Gastrocnemius medialis (tissue), 4 donors: ENCODE measurements around the gene CCDC107. TPM values are rescaled to one million over a fixed set of nuclear protein-coding genes. Genes with fewer than 3 reads are reported as not detected.

Source experiments
- ATAC-seq, 2 donors: fragments of 150-250 bp; one replicate each; pipeline ENCODE4 v1.9.1; 2016
- DNase-seq, 2 donors: peaks; one replicate each; pipeline ENCODE4 v3.0.0-alpha.2; 2019
- H3K27ac ChIP-seq, 4 donors: fragments of 200-600 bp; sonication (generic); 1 replicate in 1 of 4; 2 replicates in 3 of 4; pipeline ENCODE4 v1.5.1; 2016 to 2018; ENCODE audit warnings: mild to moderate bottlenecking in 2 of 4, moderate library complexity in 1 of 4
- H3K27me3 ChIP-seq, 3 donors: fragments of 200-600 bp; sonication (generic) in 2 of 3; 1 replicate in 1 of 3; 2 replicates in 2 of 3; pipeline versions ENCODE4 v1.5.1 to v1.6.0; 2016 to 2019; ENCODE audit warnings: mild to moderate bottlenecking in 1 of 3, moderate library complexity in 1 of 3
- H3K36me3 ChIP-seq, 2 donors: fragments of 200-600 bp; sonication (generic) in 1 of 2; one replicate each; pipeline ENCODE4 v1.5.1; 2017 to 2018
- H3K4me1 ChIP-seq, 2 donors: fragments of 200-600 bp; sonication (generic) in 1 of 2; one replicate each; pipeline ENCODE4 v1.5.1; 2016 to 2017; ENCODE audit warnings: mild to moderate bottlenecking in 2 of 2
- H3K4me3 ChIP-seq, 4 donors: fragments of 200-600 bp; sonication (generic) in 3 of 4; 1 replicate in 1 of 4; 2 replicates in 3 of 4; pipeline ENCODE4 v1.5.1; 2016 to 2019; ENCODE audit warnings: mild to moderate bottlenecking in 2 of 4
- H3K9me3 ChIP-seq, 3 donors: fragments of 200-600 bp; sonication (generic) in 2 of 3; 1 replicate in 1 of 3; 2 replicates in 2 of 3; pipeline ENCODE4 v1.5.1; 2016 to 2019
- CTCF ChIP-seq, 5 experiments: fragments of 450-650 bp in 3 of 5; fragments of 200-600 bp in 2 of 5; sonication (generic) in 2 of 5; IDR thresholded peaks in 4 of 5; conservative IDR thresholded peaks in 1 of 5; 1 replicate in 4 of 5; 2 replicates in 1 of 5; pipeline ENCODE4 v1.5.1; 2016 to 2019; ENCODE audit warnings: antibody characterized with exemption in 5 of 5, mild to moderate bottlenecking in 3 of 5, moderate library complexity in 3 of 5
- POLR2A ChIP-seq, 2 donors: fragments of 450-650 bp; IDR thresholded peaks; one replicate each; pipeline ENCODE4 v1.6.1; 2017; ENCODE audit warnings: antibody characterized with exemption in 2 of 2, mild to moderate bottlenecking in 2 of 2, moderate library complexity in 2 of 2
- in situ Hi-C, 4 donors: fragments of 200-750 bp; cut with MboI; loops; one replicate each; pipeline versions ENCODE4 v1.15.0 to v1.8.0; 2017; ENCODE audit warnings: low sequenced_read_pairs in 4 of 4
- intact Hi-C: fragments of 100-400 bp; cut with DNase I; formaldehyde crosslinking; loops from one replicate; pipeline ENCODE4 v1.15.1; 2023; ENCODE audit warnings: low total_unique reads
- total RNA-seq, 4 donors: library from RNA; depleted of rRNA; stranded (reverse); fragments of >200 nt; gene quantifications; one replicate each; pipeline versions ENCODE4 v1.1.0 to v1.2.3, GENCODE V29; 2016

Gene CCDC107
- total RNA-seq, 4 donors from 2014 or later, result 21.9 to 45.3 (median 31.5) TPM

DNA sequence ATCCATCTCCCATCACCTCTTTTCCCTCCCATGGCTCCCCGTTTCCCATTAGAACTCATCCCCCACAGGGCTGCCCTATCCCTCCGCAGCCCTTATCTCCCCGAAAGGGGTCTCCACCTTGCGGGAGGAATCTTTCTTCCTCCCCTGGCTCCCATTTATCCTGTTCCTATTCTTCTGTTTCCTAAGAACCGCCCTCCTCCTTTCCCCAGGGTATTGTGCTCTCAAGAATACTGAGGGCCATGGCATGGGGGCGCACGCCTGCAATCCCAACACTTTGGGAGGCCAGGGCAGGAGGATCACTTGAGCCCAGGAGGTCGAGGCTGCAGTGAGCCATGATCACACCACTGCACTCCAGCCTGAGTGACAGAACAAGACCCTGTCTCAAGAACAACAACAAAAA, 40.5 kb upstream of the CCDC107 start:
- TF ChIP-seq CTCF (IDR thresholded peaks at IDR 0.05 in 4 of 5, conservative IDR thresholded peaks at IDR 0.05 in 1 of 5) (no peak), POLR2A (IDR thresholded peaks at IDR 0.05) (no peak)
- peaks cover 6 to 17% (median 10%) of the 10 kb centered on the region in 3 donors for H3K27me3 ChIP-seq
- in situ Hi-C loops (no loop called here), intact Hi-C loops (no loop called here)
- H3K9me3 ChIP-seq, result no peaks in the 10 kb centered on the region
- ATAC-seq (no peak), DNase-seq (no peak)
- peak overlapping the region in 3 of 4 donors; percentile 46 for H3K4me3 ChIP-seq
- no peaks in the 10 kb centered on the region for H3K36me3 ChIP-seq
- no peak overlapping the region for H3K27ac ChIP-seq
- H3K4me1 ChIP-seq, result peaks cover 0 to 4% of the 10 kb centered on the region in 2 donors

DNA sequence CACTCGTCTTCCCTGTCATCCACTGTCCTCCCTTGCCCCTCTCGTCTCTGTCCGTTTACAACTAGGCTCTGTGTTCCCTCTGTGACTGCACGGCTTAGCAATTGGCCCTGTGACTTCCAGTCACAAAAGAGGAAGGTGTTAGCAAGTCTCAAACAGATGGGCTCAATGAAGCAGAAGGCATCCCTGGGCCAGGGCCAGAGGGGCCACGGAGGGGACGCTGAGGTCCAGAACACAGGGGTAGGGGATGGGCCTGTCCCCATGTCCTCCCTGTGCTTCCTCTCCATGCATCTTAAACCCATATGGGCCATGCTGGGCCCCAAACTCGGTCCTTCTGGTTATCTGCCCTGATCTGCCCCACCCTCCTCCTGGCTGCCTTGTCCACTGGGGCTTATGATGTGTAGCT, 39.8 kb upstream of the CCDC107 start, which contains the start of gene CD72:
TSS of gene CD72 (minus strand) at position 89 of the 403 bp plus-strand sequence. CDS start 110 bp downstream, outside the sequence.
- H3K4me1 ChIP-seq, result peaks cover 0 to 4% of the 10 kb centered on the region in 2 donors
- no peak within 1 kb of the TSS for H3K27ac ChIP-seq
- ATAC-seq, result no peak
- in situ Hi-C loops (no loop called here), intact Hi-C loops (no loop called here)
- no peaks in the 10 kb centered on the region for H3K36me3 ChIP-seq
- peak within 1 kb of the TSS; percentile 34 to 46 (median 46) for H3K4me3 ChIP-seq
- no peak for DNase-seq
- TF ChIP-seq CTCF (IDR thresholded peaks at IDR 0.05 in 4 of 5, conservative IDR thresholded peaks at IDR 0.05 in 1 of 5) (no peak), POLR2A (IDR thresholded peaks at IDR 0.05) (no peak)
- H3K9me3 ChIP-seq, result no peaks in the 10 kb centered on the region
- peaks cover 6 to 17% (median 10%) of the 10 kb centered on the region in 3 donors for H3K27me3 ChIP-seq

DNA sequence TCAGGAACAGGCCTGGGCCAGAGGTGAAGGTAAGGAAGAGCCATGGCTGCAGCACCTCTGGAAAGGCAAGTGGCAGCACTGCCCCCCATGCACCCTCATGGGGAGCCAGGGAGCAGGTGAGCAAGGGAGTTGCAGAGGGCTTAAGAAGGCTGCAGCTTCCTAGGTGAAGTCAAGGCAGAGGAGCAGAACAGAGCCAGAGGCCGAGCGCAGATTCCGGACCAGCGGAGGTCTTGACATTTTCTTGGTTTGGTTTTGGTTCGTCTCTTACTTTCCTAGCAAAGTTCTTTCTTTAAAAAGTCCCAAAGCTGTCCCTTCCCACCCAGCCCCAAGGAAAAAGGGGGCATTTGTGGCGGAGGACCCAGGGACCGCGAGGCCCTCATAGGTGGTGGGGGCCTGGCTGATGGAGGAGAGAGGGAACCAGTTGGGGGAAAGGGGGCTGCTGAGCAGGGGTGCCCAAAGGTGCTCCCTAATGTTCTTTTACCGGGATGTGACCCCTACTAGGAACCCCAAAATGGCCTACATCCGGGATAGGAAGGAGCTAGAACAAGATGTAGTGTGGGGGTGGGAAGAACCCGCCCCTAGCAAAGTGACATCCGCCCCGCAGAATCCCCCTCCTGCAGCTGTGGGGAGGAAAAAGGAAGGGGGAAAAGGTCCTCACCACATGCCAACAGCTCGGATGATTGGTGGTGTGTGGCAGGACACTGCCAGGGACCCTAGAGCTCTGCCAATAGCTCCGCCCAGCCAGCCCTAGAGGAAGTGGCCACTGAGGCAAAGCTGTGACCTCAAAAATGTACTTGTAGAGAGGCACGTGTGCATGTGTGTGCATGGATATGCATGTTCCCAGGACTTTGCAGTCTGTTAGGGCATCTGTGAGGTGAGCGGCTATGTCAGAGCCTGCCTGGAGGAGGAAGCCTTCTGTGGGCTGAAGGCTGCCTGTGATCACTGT, 39.0 kb upstream of the CCDC107 start:
- ATAC-seq (no peak), DNase-seq (peak in 1 of 2 donors; percentile 31)
- peaks cover 6 to 17% (median 10%) of the 10 kb centered on the region in 3 donors for H3K27me3 ChIP-seq
- H3K4me3 ChIP-seq, result no peak overlapping the region
- H3K36me3 ChIP-seq, result no peaks in the 10 kb centered on the region
- in situ Hi-C loops (no loop called here), intact Hi-C loops (no loop called here)
- H3K27ac ChIP-seq, result no peak overlapping the region
- H3K4me1 ChIP-seq, result peaks cover 0 to 4% of the 10 kb centered on the region in 2 donors
- no peaks in the 10 kb centered on the region for H3K9me3 ChIP-seq
- TF ChIP-seq CTCF (IDR thresholded peaks at IDR 0.05 in 4 of 5, conservative IDR thresholded peaks at IDR 0.05 in 1 of 5), result no peak
- no peak for TF ChIP-seq POLR2A (IDR thresholded peaks at IDR 0.05)

GRCh38 chr9:35619800-35620158, 38.3 kb upstream of the CCDC107 start:
- H3K4me1 ChIP-seq, result peaks cover 0 to 4% of the 10 kb centered on the region in 2 donors
- ATAC-seq (no peak), DNase-seq (no peak)
- peaks cover 6 to 17% (median 10%) of the 10 kb centered on the region in 3 donors for H3K27me3 ChIP-seq
- intact Hi-C loops (no loop called here), in situ Hi-C loops (no loop called here)
- no peak for TF ChIP-seq POLR2A (IDR thresholded peaks at IDR 0.05)
- TF ChIP-seq CTCF (IDR thresholded peaks at IDR 0.05 in 4 of 5, conservative IDR thresholded peaks at IDR 0.05 in 1 of 5), result no peak
- no peaks in the 10 kb centered on the region for H3K36me3 ChIP-seq
- no peak overlapping the region for H3K4me3 ChIP-seq
- no peaks in the 10 kb centered on the region for H3K9me3 ChIP-seq
- no peak overlapping the region for H3K27ac ChIP-seq
